Muscle of leg (tissue), 11 donors: Measurements from ENCODE around the gene COL25A1. TPM values are rescaled to one million over a fixed set of nuclear protein-coding genes. Genes with fewer than 3 reads are reported as not detected.

Source experiments
- DNase-seq: peaks from one replicate; pipeline ENCODE4 v3.0.0; 2013
- H3K27ac ChIP-seq: one replicate; pipeline ENCODE4 v1.5.1; 2013; ENCODE audit warnings: mild to moderate bottlenecking, low read length, control low read depth
- H3K27me3 ChIP-seq: one replicate; pipeline ENCODE4 v1.6.1; 2013; ENCODE audit warnings: low read length; ENCODE audit not compliant: control insufficient read depth, insufficient read depth
- H3K36me3 ChIP-seq: one replicate; pipeline ENCODE4 v1.6.1; 2013; ENCODE audit warnings: low read length; ENCODE audit not compliant: control insufficient read depth, insufficient read depth
- H3K4me1 ChIP-seq: one replicate; pipeline ENCODE4 v1.6.1; 2013; ENCODE audit warnings: low read length; ENCODE audit not compliant: control insufficient read depth, insufficient read depth
- H3K4me3 ChIP-seq: one replicate; pipeline ENCODE4 v1.5.1; 2013; ENCODE audit warnings: low read length, control low read depth
- H3K9me3 ChIP-seq: replicated peaks from 2 replicates; pipeline ENCODE4 v1.6.1; 2013; ENCODE audit warnings: low read depth, low read length; ENCODE audit not compliant: control insufficient read depth
- WGBS: methylation state at CpG from one replicate; pipeline ENCODE4 v1.1.5; 2013; ENCODE audit warnings: missing lambda C conversion rate; ENCODE audit not compliant: insufficient coverage; 5-methylcytosine and 5-hydroxymethylcytosine counted together
- polyA plus RNA-seq, 8 donors: library from polyadenylated mRNA; unstranded; fragments of 120-200 nt; gene quantifications; one replicate each; pipeline versions ENCODE4 v1.2.1 to v1.2.3, GENCODE V29; 2013; ENCODE audit warnings: inconsistent platforms in 1 of 8, low replicate concordance in 1 of 8; ENCODE audit not compliant: insufficient read length in 8 of 8, insufficient read depth in 1 of 8
- total RNA-seq: library from RNA; stranded (reverse); fragments of 120-200 nt; gene quantifications from one replicate; pipeline ENCODE4 v1.2.4, GENCODE V29; 2013

Gene COL25A1
- total and polyA plus RNA-seq, 9 donors = 4.5 to 9.7 (median 5.6) TPM

DNA sequence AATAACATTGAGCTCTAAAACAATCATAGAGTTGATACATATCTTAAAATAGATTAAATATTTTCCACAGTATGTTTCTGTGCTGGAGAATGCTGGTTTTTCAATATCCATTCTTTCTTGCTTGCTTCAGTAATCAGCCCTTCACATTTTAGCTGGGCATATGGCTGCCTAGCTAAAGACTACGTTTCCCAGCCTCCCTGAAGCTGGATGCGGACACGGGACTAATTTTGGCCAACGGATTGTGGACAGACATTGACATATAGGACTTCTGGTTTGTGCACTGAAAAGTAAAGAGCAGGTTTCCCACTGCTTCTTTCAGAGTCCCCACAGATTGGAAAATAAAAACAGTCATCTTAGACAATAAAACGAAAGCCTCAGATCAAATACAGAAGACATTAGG lies 97.3 kb downstream of the COL25A1 start:
- WGBS = 33% methylated on average over 4 of the region's 5 CpGs
- Histone ChIP-seq H3K4me1 (peaks cover 5% of the 10 kb centered on the region), H3K27me3 (no peaks in the 10 kb centered on the region), H3K27ac (no peak overlapping the region), H3K36me3 (no peaks in the 10 kb centered on the region), H3K4me3 (no peak overlapping the region), H3K9me3 (no peaks in the 10 kb centered on the region)
- peak; percentile 27 for DNase-seq

- no peaks in the 10 kb centered on the region for H3K9me3 ChIP-seq
- H3K36me3 ChIP-seq = no peaks in the 10 kb centered on the region
- no peaks in the 10 kb centered on the region for H3K4me1 ChIP-seq
- H3K27me3 ChIP-seq = no peaks in the 10 kb centered on the region
- DNase-seq = no peak
- no CpG with 5 or more reads among the region's 1 CpG for WGBS
- H3K27ac ChIP-seq = no peak overlapping the region
- no peak overlapping the region for H3K4me3 ChIP-seq
Measured at GRCh38 chr4:109199585-109199984, 102.9 kb downstream of the COL25A1 start.

DNA sequence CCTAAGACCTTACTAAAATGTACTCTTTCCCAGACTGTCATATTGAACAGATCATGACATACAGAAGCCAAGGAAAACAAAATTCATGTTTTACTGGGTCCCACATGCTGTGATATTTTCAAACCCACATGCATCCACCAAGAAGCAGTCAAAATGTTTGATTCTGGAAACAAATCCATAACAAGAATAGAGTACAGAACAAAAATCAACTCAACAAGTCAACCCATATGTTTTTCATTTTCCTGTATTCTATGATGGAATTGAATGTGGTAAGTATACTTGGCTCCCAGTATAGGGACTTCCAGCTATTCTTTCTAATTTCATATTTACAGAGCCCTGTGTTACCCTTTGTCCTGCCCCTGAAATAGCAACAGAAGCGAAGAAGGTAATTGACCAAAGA lies 106.8 kb downstream of the COL25A1 start:
- H3K9me3 ChIP-seq = no peaks in the 10 kb centered on the region
- H3K4me3 ChIP-seq = no peak overlapping the region
- WGBS = no CpG with 5 or more reads among the region's 1 CpG
- no peaks in the 10 kb centered on the region for H3K36me3 ChIP-seq
- peak overlapping the region; percentile 10 for H3K27ac ChIP-seq
- peak; percentile 72 for DNase-seq
- H3K27me3 ChIP-seq = no peaks in the 10 kb centered on the region
- H3K4me1 ChIP-seq = no peaks in the 10 kb centered on the region

DNA sequence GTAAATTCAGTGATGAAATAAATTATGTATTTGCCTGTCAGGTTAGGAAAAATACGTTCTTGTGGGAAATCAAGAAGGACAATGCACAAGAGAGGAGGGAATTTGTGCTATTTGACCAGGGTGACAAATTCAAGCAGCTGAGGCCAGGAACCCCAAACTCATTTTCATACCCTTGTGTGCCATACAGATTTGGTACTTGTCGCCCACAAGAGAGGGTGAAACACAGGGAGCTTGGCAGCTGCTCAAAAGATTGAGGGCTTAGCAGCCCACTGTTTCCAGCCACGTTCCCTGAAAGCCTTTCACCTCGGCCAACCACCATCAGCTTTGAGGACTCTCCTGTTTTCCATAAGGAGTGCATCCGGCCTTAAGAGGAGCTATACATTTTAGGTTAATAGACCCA lies 111.2 kb downstream of the COL25A1 start:
- Histone ChIP-seq H3K27ac (no peak overlapping the region), H3K4me3 (no peak overlapping the region), H3K4me1 (no peaks in the 10 kb centered on the region), H3K36me3 (no peaks in the 10 kb centered on the region), H3K9me3 (no peaks in the 10 kb centered on the region), H3K27me3 (no peaks in the 10 kb centered on the region)
- no peak for DNase-seq
- WGBS = 82% methylated on average over 2 of the region's 5 CpGs

DNA sequence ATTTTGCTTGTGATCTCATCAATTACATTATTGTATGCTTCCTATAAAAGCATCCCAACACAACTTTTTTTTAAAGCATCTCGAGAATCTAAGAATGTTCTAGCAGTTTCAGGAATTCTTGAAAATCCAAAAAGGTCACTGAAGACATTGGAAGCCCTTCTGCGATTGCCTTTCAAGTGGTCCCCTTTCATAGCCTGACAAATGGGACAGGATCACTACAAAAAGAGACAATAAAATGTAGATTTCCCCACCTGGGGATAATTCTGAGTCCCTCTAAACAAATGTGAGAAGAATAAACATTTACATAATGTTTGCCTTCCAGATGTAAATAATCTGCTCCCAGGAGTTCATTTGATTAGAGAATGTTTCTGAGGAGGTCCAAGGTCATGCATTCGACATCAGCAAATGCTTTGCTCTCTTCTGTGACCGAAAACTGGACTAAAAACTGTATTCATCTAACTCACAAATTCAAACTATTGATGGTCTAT lies 116.0 kb downstream of the COL25A1 start:
- Histone ChIP-seq H3K4me3 (no peak overlapping the region), H3K9me3 (no peaks in the 10 kb centered on the region), H3K36me3 (no peaks in the 10 kb centered on the region), H3K27me3 (no peaks in the 10 kb centered on the region), H3K4me1 (no peaks in the 10 kb centered on the region), H3K27ac (no peak overlapping the region)
- 40% methylated on average over 1 of the region's 4 CpGs for WGBS
- DNase-seq = no peak

DNA sequence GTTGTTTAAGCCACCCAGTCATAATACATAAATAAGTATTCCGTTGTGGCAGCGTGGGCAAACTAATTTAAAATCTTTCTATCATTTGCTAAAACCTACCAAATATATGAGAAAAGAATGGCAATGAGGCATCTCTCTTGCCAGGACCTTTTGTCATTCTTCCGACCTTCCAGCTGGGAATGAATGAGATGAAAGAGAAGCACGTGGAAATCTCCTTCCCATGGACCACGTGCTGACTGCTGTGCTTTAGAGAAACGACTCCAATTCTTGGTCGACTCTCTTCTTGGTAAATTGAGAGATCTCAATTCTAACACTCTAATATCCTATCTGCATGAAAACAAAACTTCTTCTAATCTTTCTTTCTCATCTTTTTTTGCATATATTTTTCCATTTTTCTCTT lies 116.5 kb downstream of the COL25A1 start:
- no peaks in the 10 kb centered on the region for H3K27me3 ChIP-seq
- WGBS = no CpG with 5 or more reads among the region's 7 CpGs
- H3K27ac ChIP-seq = no peak overlapping the region
- no peak for DNase-seq
- H3K36me3 ChIP-seq = no peaks in the 10 kb centered on the region
- no peaks in the 10 kb centered on the region for H3K4me1 ChIP-seq
- H3K9me3 ChIP-seq = no peaks in the 10 kb centered on the region
- no peak overlapping the region for H3K4me3 ChIP-seq

GRCh38 chr4:109185548-109185947 lies 116.9 kb downstream of the COL25A1 start:
- Histone ChIP-seq H3K36me3 (no peaks in the 10 kb centered on the region), H3K27me3 (no peaks in the 10 kb centered on the region), H3K27ac (peak overlapping the region; percentile 61), H3K9me3 (no peaks in the 10 kb centered on the region), H3K4me3 (no peak overlapping the region), H3K4me1 (no peaks in the 10 kb centered on the region)
- no CpG with 5 or more reads among the region's 2 CpGs for WGBS
- peak; percentile 27 for DNase-seq

DNA sequence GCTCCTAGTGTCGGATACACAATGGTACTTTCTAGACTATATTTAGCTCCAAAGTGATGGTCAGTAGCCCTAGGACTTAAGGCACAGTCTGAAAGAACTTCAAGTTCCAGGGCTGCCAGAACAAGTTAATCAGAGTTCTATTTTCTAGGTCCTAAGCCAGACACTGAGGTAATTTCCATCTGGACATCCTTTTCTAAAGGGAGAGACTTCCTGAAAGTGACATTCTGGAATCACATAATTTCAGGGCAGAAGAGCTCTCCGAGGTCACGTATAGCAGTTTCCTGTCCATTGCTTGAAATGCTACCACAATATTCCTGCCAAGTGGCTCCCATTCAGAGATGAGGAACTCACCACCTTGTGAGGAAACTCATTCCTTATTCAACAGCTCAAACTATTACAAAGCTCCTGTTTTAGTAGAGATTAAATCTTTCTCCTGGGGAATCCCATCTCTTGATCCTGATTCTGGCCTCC lies 117.9 kb downstream of the COL25A1 start:
- H3K9me3 ChIP-seq = no peaks in the 10 kb centered on the region
- no peak overlapping the region for H3K4me3 ChIP-seq
- peak; percentile 96 for DNase-seq
- no peaks in the 10 kb centered on the region for H3K36me3 ChIP-seq
- peak overlapping the region; percentile 61 for H3K27ac ChIP-seq
- no peaks in the 10 kb centered on the region for H3K4me1 ChIP-seq
- 29% methylated on average over 1 of the region's 3 CpGs for WGBS
- no peaks in the 10 kb centered on the region for H3K27me3 ChIP-seq

DNA sequence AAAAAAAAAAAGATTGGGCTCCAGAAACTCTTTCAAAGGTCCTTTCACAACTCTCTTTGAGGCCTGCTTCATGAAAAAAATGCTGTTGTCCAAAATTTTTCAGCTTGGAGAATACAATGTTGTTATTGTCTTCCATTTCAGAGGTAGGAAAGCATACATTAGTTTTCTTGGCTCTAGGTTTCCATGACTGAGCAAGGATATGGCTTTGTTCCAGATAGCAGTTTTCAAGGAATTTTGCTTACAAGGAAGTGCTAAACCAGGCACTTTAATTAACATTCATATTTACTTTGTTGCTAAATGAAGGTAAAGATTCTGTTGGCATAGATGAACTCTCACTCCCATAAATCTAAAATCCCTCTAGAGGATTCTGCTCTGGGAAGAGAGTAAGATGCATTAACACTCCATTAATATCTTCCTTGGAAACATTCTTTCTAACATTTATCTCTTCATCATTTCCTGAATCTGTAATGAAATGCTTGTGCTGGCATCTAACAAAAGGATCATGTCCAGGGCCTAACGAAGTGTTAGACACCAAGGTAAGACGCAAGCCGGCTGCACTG lies 118.4 kb downstream of the COL25A1 start:
- Histone ChIP-seq H3K4me1 (no peaks in the 10 kb centered on the region), H3K9me3 (no peaks in the 10 kb centered on the region), H3K4me3 (no peak overlapping the region), H3K27me3 (no peaks in the 10 kb centered on the region), H3K27ac (peak overlapping the region; percentile 39), H3K36me3 (no peaks in the 10 kb centered on the region)
- 18% methylated on average over 3 of the region's 3 CpGs for WGBS
- DNase-seq = peak; percentile 83

DNA sequence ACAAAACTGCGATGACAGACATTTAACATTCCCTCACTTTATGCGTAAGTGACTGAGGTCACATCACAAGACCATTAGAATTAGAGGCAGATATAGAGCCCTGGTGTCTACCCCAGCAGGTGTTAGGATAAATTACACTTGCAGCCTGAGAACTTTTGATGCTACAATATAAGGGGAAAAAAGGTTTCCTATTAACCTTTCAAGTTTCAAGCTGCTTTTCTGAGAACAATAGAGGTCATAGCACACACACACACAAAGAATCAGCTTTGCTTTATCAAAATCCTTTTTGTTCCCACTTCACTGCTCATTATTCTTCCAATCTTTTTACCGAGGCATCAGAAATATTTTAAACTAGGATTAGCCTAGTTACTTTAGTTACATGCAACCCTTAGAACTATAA lies 119.8 kb downstream of the COL25A1 start:
- Histone ChIP-seq H3K4me1 (no peaks in the 10 kb centered on the region), H3K27ac (no peak overlapping the region), H3K4me3 (no peak overlapping the region), H3K27me3 (no peaks in the 10 kb centered on the region), H3K9me3 (no peaks in the 10 kb centered on the region), H3K36me3 (no peaks in the 10 kb centered on the region)
- no peak for DNase-seq
- no CpG with 5 or more reads among the region's 3 CpGs for WGBS

DNA sequence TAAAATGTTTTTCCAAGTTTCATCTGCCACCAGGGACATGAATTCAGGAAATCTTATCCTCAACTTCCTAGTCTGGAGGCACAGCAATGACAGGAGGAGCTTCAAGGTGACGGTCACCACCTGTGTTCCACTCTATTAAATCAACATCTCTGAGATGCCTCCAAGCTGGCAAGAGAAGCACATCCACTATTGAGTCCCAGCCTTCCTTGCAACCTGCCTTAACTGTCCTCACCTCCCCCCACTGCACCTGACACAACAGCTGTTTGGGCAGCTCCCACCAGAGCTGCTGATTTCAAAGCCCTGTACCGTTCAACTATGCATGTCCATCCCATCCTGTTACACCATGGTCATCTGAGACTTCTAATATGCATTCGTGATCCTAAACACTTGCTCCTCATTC lies 123.4 kb downstream of the COL25A1 start:
- Histone ChIP-seq H3K27ac (no peak overlapping the region), H3K36me3 (no peaks in the 10 kb centered on the region), H3K9me3 (no peaks in the 10 kb centered on the region), H3K4me1 (no peaks in the 10 kb centered on the region), H3K27me3 (no peaks in the 10 kb centered on the region), H3K4me3 (no peak overlapping the region)
- peak; percentile 71 for DNase-seq
- WGBS = 83% methylated on average over 1 of the region's 3 CpGs
